NCI-H2196 (cell line): ENCODE results near the gene PTPRA.
"Not testable (repeated sequence)": the region's sequence is repeated elsewhere in the genome, so short reads cannot be mapped to it uniquely, and the experiment has no call there.

ENCODE experiments used
- DNase-seq: peaks from one replicate; lab custom pipeline; 2025; ENCODE audit not compliant: unreplicated experiment; lab: John Stamatoyannopoulos, UW

The PTPRA gene

DNA sequence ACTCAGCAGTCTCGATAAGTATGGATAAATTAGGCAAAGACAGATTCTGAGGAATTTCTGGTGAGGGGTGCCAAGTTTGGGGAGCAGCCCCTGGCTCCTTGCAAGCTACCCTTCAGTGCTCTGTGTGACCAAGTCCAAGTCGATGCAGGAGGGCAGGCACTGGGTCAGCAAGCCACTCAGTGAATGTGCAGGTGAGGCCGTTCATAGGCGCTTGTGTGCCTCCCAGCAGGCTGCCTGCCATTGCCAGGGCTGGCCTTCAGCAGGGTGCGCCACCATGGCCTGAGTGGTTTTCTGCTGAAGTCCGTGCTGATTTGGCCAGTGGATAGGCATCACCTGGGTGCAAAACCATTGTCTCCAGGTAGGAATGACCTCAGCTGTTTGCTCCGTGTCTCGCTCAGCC is 166.8 kb downstream of the PTPRA start:
- DNase-seq, result no peak

DNA sequence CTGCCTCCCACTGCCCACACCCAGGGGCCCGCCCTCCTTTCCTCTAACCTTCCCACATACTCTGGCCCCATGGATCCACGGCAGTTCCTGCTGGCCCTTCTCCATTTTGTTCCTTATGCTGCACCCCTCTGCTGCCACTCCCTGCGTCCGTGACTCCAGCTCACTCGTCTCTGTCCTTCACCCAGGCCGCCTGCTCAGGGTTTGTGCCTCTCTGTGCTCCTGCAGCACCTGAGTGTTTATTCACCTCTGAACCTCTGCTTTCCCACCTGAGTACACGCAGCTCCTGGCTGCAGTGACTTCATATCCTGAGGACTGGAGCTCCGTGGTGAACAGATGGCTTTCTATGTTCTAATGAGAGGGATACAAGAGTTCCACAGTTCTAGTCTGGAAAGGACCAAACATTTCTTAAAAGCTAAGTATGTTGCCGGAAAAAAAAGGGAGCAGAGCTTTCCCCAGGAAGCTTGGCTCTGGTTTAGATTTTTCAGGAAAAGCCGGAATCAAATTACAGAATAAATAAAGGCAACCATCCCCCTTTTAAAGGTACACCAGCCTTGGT is 168.7 kb downstream of the PTPRA start:
- no peak for DNase-seq

DNA sequence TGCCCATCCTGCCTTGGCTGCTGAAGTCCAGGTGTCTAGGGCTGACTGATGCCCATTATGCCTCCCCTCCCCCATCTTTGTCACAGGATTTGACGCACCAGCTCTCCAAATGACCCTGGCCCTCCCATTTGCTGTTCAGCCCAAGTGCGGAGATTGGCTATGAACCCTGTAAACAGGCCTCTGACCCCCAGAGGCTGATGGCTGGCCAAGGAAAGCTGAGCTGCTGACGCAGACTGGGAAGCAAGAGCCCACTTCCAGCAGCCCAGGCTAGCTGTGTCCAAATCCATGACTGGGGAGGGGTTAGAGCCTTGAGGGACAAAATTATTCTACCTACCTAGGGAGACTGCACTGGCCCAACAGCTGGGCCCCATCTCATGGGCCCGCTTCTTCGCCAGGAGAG is 169.3 kb downstream of the PTPRA start:
- DNase-seq, result no peak

DNA sequence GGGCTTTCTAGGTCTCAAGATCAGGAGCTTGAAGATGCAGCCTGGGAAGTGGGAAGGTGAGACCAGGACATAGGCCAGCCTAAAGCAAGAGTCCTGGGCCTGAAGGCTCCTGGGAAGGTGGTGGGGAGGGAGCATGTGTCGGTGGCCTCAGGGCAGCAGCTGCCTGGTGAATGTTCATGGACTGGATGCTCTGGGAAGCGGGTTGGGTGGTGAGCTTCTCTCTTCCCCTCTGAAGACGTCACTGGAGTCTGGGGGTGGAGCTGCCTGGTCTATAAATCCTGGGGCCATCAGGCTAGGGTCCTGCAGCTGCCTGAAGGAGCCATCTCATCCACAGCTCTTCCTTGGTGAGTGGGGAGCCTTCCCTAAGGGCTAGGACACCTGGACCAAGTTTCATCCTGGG is 170.0 kb downstream of the PTPRA start, which contains the start of gene GNRH2:
GNRH2 (plus strand) TSS at position 301 of the 400 bp plus-strand sequence. CDS start 793 bp downstream, outside the sequence.
- DNase-seq, result no peak

DNA sequence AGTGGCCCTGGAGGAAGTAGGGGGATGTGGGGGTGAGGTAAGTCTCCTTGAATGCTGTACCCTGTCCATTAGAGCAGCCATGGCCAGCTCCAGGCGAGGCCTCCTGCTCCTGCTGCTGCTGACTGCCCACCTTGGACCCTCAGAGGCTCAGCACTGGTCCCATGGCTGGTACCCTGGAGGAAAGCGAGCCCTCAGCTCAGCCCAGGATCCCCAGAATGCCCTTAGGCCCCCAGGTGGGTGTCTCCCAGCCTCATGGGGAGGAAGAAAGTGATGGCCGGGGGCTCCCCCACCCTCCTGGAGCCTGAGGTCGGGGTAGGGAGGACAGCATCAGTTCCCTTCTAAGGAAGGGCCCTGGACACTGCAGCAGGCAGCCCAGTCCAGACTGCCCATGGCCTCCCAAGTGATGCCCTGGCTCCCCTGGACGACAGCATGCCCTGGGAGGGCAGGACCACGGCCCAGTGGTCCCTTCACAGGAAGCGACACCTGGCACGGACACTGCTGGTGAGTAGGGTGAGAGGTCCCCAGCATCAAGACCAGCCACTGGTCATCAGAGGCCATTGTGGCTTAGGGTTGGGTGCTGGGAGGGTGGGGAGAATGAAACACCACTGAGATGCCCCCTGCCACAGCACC is 171.2 kb downstream of the PTPRA start:
- DNase-seq, result no peak

DNA sequence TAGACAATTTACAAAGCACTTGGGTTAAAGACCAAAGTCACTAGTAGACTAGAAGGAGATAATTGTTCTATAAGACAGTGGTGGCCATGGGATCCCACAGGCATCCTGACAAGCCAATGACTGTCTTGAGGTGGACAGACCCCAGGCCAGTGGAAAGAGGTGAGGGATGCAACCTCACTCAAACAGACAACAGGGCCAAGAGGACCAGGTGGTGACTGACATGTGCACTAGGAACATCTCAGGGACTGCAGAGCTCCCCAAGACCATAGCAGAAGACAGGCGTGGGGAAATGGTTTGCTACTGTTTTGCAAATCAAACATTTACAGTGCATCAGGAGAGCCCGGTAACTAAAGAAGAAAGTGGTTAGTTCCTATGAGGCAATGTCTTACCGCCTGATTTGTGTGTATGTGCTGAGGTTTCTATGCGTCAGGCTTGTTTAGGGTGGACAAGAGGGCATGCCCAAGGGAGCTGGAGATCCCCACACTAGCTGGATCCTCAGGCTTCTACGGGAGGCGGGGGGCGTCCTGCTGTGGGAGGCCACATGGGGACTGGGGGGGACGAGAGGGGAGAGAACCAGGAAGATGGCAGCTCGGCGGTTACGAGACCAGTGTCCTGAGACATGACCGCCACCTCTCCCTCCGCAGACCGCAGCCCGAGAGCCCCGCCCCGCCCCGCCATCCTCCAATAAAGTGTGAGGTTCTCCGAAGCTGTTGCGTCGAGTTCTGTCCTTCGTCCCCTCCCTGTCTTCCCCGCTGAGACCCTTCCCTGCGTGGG is 171.9 kb downstream of the PTPRA start:
- peak; percentile 84 for DNase-seq

DNA sequence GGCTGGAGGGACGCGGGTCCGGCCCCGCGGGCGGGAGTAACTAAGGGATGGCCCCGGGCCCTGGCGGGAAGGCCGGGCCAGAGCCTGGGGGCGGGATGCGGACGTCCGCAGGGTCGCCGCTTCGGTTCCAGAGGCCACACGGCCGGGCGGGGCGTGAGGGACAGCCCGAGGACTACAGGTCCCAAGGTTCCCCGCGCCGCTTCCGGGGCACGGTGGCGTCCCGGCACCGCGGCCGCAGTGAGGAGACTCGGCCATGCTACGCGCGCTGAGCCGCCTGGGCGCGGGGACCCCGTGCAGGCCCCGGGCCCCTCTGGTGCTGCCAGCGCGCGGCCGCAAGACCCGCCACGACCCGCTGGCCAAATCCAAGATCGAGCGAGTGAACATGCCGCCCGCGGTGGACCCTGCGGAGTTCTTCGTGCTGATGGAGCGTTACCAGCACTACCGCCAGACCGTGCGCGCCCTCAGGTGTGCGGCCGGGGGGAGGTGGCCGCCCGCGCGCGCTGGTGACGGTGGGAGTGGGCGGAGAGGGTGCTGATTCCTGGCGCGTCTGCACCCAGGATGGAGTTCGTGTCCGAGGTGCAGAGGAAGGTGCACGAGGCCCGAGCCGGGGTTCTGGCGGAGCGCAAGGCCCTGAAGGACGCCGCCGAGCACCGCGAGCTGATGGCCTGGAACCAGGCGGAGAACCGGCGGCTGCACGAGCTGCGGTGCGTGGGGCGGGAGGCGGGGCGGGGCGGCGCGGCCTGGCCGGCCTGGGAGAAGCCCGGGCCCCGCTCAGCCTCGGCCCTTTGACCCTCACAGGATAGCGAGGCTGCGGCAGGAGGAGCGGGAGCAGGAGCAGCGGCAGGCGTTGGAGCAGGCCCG is 172.8 kb downstream of the PTPRA start, which contains the start of gene MRPS26:
MRPS26 (plus strand) TSS at position 237 of the 861 bp plus-strand sequence; CDS start at position 254, 17 bp downstream.
- peak; percentile 91 for DNase-seq

DNA sequence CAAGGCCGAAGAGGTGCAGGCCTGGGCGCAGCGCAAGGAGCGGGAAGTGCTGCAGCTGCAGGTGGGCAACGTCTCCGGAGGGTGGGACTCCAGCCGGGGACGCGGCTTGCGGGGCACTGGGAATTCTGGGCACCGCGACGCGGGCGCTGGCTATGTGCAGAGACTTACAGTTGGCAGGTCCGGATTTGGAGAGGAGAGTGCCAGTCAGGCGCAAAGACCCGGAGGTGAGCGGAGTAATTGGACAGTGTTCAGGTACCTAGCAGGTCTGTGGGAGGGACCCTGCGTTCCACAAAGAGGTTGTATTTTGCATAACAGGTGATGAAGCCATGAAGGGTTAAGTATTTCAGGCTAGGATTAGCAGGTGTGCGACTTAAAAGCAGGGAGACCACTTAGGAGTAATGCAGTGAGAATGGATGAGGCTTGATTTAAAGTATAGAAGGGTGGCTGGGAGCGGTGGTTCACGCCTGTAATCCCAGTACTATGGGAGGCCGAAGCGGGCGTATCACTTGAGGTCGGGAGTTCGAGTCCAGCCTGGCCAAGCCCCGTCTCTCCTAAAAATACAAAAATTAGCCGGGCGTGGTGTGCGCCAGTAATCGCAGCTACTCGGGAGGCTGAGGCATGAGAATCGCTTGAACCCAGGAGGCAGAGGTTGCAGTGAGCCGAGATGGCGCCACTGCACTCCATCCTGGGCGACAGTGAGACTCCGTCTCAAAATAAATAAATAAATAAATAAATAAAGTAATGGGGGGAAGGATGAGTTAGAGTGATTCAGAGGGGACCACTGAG is 173.6 kb downstream of the PTPRA start:
- peak; percentile 33 for DNase-seq

DNA sequence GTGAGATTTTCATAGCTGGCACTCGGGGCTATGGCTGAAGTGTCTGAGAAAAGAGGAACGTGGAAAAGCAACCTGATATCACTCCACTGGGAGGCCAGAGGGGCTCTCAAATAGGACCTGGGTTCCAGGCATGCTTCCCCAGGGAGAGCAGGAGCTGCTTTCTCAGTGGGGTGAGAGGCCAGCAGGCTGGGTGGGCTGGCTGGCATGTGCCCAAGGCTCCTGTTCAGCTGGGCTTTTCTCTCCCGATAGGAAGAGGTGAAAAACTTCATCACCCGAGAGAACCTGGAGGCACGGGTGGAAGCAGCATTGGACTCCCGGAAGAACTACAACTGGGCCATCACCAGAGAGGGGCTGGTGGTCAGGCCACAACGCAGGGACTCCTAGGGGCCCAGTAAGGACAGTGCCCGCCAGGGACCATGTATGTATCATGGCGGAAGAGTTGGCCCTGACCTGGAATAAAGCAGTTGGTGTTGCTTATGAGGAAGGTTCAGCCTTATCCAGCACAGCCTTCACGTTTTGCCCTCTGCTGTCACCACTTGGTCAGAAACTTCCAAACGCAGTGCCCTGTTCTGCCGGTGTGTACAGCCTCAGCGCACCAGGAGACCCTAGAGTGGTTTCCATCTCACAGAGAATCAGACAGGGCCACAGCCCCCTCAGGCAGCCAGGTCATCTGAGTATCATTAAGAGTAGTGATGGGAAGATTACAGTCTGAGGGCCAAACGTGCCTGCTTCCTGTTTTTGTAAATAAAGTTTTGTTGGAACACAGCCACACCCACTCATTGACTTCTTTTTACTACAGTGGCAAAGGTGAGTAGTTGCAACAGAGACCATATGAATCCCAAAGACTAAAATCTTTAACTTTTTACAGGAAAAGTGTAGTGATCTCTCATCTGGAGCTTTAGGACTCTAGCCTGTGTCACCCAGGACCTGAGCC is 174.5 kb downstream of the PTPRA start:
- no peak for DNase-seq

DNA sequence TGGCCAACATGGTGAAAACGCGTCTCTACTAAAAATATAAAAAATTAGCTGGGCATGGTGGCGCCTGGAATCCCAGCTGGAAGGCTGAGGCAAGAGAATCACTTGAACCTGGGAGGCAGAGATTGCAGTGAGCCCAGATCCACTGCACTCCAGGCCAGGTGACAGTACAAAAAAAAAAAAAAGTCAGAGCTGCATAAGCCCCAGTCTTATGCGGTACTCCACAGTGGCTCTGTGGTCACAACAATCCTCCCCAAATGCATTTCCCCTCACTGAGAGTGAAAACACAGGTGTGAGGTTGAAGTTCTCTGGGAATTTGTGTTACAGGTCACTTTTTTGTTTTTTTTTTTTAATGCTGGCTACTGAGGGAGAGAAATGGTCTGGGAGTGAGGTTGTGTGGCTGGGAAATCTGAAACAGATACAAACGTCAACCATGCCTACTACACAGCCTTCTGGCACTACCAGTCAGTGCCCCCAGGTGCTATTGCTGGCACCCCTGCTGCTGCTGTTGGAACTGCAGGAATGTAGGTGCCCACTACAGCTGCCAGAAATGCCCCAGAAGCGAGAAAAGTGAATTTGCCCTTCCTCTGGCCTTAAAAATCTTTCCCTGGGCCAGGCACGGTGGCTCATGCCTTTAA is 178.2 kb downstream of the PTPRA start:
- DNase-seq, result no peak

DNA sequence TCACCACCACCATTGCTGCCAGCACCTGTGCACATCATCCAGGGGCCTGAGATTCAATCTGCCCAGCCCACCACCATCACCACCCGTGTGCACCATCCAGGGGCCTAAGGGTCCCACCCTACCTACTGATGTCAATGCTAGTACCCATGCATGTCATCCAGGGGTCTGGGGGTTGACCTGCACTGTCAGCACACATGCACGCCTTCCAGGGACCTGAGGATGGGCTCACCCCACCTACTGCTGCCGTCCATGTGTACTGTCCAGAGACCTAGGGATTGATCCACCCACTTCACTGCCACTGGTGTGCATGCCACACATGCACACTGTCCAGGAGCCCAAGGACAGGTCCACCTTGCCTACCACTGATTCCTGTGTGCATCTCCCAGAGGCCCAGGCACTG is 186.2 kb downstream of the PTPRA start:
- DNase-seq, result no peak

DNA sequence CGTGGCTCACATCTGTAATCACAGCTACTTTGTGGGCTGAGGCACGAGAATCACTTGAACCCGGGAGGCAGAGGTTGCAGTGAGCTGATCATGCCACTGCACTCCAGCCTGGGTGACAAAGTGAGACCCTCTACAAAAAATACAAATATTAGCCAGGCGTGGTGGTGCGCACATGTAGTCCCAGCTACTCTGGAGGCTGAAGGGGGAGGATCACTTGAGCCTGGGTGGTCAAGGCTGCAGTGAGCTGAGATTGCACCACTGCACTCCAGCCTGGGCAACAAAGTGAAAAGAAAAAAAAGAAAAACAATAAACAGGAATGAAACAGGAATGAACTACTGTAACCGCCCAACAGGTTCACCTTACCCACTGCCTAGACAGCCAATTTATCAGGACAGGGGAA is 190.8 kb downstream of the PTPRA start:
- DNase-seq, result not testable (repeated sequence)

DNA sequence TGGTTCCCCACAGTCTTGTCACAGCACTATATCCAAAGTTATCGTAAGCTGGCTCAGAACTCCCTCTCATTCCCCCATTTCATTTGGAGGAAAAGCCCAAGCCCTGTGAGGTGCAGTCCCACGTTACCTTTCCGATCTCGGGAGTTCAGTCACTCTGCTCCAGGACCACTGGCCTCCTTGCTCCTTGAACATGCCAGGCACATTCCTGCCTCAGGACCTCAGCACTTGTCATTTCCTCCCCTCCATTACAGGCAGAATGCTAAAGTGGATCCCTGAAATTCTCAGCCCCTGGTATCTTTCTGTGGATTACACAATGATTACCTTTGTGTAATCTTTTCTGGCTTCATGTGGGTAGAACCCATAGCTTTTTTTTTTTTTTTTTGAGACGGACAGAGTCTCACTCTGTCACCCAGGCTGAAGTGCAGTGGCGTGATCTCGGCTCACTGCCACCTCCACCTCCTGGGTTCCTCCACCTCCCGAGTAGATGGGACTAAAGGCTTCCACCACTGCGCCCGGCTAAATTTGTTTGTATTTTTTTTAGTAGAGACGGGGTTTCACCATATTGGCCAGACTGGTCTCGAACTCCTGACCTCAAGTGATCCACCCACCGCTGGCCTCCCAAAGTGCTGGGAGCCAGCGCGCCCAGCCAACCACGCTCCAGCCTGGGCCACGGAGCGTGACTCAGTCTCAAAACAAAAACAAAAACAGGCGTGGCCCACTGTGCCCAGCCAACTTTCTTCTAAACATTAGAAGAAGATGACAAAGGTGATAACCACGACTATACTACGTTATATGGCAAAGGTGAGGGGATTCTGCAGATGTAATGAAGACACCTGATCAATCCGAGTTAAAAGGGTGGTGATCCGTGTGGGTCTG is 194.1 kb downstream of the PTPRA start:
- no peak for DNase-seq

DNA sequence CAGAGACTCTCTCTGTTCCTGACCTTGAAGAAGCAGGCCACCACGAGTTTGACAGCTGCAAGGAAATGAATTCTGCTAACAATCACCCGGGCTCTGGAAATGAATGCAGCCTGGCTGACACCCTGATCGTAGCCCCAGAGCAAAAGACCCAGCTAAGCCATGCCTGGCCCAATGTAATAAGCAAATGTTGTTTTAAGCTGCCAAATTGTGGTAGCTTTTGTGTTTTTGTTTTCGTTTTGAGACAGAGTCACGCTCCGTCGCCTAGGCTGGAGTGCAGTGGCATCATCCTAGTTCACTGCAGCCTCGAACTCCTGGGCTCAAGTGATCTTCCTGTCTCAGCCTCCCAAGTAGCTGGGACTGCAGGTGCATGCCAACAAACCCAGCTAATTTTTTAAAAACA is 194.8 kb downstream of the PTPRA start:
- no peak for DNase-seq

DNA sequence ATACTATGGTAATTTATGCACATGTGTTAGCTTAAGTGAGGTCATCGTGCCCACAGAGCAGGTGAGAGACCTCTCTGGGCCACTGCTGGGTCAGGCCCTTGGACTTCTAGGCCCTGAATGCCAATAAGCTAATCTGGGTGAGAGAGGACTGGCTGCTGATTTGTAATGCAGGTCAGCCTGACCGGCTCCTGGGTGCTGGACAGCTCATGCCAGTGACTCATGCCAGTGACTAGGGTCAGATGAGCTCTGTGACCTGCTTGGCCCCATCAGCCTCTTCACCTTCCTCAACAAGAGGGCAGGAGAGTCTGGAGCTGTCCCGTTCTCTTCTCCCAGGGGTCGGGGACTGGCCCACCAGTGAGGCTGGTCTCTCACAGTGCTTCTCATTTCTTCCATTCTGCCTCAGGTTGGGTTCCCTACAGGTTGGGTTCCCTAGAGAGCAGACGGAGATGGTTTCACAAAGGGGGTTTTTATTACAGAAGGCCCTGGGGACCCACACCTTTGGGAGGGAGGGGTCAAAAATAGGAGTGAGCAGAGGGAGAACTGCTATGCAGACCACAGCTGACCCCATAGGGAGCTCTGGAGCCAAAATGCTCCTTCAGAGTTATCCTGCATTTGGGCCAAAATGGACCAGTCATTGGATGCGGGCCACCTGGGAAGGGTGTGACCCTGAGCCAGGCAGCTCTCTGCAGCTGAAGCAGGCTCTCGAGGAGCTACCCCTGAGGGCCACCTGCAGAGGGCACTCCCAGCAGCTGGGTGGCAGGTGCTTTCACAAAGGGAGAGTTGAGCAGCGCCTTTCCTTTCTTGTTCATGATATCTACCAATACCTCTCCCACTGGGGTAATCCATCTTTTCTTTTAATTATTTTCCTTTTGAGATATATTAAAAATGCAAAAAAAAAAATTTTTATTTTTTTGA is 196.0 kb downstream of the PTPRA start:
- peak; percentile 54 for DNase-seq

DNA sequence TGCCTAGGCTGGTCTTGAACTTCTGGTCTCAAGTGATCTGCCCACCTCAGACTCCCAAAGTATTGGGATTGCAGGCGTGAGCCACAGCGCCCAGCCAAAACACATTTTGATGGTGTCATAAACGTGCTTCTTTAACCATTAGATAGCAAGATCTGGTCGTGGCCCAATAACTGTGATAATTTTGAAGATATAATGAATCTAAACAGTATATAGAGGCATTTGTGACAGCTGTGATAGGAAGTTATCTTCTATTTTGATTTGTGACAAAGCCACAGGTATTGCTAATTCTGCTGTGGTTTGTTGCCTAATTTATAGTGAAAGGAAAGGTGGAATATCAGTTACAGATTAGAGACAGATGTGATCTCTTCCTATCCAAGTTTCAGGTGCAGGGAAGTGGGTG is 197.4 kb downstream of the PTPRA start:
- DNase-seq, result no peak

DNA sequence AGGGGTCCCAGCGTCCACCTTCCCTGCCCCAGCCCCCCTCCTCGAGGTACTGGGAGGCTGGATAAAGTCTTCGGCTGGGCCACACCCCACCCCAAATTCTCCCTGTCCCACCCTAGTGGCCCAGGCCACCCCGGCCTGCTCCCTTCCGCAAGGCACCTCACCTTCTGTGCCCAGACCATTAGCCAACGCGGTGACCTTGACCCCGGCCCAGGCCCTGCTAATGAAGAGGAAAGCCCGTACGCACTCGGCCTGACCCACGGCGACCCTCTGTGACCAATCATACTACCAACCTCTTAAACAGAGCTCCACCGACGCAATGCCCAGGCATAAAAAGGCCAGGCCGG is 198.0 kb downstream of the PTPRA start:
- no peak for DNase-seq
